Measurements from ENCODE around the gene NINL.

- TF ChIP-seq CTCF (IDR thresholded peaks at IDR 0.05) (no peak), POLR2A (IDR thresholded peaks at IDR 0.05) (no peak)
These were observed 59.5 kb downstream of the NINL start for GRCh38 chr20:25525867-25526266.
